Astrocyte of the hippocampus (primary cell): Measurements from ENCODE around the gene TMCC1.
"Not testable (repeated sequence)": the region's sequence is repeated elsewhere in the genome, so short reads cannot be mapped to it uniquely, and the experiment has no call there.

Experiments
- DNase-seq: peaks from one replicate; pipeline ENCODE4 v3.0.0; 2011; ENCODE audit warnings: low read depth, low spot score

Gene TMCC1

GRCh38 chr3:129773691-129774663, 119.5 kb downstream of the TMCC1 start:
- no peak for DNase-seq

- DNase-seq: no peak
These were observed 122.9 kb downstream of the TMCC1 start for GRCh38 chr3:129770604-129771003.

- no peak for DNase-seq
These were observed 123.9 kb downstream of the TMCC1 start for GRCh38 chr3:129769616-129770015.

GRCh38 chr3:129768728-129769127, 124.8 kb downstream of the TMCC1 start:
- DNase-seq: no peak

DNA sequence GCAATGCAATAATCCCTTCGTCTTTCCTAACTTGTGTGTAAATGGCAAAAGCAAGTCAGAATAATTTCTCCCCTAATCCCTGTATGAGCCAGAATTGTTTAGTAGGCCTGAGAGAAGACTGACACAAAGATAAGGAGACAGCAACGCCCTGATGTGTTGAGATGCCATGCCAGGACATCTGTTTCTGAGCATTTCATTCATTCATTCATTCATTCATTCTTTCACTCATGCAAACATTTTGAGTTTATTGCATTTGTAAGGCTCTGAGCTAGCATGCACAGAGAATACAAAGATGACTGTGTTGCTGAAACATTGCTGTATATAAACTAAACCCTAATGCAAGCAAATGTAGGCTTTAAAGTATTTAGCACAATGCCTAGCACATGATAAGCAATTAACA, 127.4 kb downstream of the TMCC1 start:
- DNase-seq: no peak

- no peak for DNase-seq
These were observed 129.4 kb downstream of the TMCC1 start for GRCh38 chr3:129764090-129764489.

DNA sequence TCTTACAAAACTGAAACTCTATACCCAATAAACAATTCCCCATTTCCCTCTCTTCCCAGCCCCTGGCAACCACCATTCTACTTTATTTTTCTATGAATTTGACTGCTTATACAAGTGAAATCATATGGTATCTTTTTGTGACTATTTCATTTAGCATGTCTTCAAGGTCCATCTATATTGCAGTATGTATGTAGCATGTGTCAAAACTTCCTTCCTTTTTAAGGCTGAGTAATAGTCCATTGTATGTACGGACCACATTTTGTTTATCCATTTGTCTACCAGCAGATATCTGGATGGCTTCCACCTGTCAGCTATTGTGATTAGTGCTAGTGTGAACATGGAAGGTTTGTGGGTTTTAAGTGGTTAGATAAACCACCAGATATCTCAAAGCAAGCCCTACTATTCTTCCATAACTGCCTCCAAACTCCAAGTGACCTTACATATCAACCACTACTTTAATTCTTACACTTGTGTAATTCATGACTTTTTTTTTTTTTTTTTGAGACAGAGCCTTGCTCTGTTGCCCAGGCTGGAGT, 134.7 kb downstream of the TMCC1 start:
- no peak for DNase-seq

DNA sequence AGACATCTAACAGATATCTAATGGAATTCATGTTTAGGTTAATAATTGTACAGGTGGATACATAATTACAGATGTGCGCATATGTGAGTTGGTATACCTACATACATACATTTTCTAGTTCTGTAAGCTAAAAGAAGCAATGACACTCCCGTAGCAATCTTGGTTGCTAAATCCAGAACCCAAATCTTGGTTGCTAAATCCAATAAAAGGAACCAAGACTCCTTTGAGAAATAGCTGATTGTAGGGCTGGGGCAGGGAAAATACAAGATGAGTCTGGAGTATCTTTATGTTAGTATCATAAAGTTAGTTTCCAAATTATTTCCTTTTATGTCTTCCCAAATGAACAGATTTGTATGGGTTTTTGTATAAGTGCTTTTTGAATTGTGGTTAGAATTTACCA, 135.2 kb downstream of the TMCC1 start:
- no peak for DNase-seq

GRCh38 chr3:129756871-129757270, 136.6 kb downstream of the TMCC1 start:
- peak; percentile 65 for DNase-seq

DNA sequence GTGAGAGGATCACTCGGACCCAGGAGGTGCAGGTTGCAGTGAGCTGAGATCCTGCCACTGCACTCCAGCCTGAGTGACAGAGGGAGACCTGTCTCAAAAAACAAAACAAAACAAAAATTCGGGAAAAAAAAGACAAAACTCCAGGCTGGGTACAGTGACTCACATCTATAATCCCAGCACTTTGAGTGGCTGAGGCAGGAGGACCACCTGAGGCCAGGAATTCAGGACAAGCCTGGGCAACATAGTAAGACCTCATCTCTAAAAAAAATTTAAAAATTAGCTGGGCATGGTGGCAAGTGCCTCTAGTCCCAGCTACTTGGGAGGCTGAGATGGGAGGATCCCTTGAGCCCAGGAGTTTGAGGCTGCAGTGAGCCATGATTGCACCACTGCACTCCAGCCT, 142.4 kb downstream of the TMCC1 start:
- DNase-seq: not testable (repeated sequence)

GRCh38 chr3:129749692-129750091, 143.8 kb downstream of the TMCC1 start:
- no peak for DNase-seq

DNA sequence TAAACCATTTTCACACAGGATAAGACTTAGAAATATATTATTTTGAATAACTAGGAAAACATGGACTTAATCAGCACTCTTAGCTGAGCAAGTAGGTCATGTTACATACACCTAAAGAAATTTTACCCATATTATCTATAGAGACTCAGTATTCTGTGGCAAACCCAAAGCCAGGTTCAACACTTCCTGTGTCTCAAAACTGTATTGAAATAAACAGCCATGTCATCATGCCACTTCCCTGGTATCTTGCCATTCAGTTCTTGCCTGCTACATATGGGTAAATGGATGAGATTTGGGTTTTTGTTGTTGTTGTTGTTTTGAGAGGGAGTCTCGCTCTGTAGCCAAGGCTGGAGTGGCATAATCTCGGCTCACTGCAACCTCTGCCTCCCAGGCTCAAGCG, 145.5 kb downstream of the TMCC1 start:
- no peak for DNase-seq

DNA sequence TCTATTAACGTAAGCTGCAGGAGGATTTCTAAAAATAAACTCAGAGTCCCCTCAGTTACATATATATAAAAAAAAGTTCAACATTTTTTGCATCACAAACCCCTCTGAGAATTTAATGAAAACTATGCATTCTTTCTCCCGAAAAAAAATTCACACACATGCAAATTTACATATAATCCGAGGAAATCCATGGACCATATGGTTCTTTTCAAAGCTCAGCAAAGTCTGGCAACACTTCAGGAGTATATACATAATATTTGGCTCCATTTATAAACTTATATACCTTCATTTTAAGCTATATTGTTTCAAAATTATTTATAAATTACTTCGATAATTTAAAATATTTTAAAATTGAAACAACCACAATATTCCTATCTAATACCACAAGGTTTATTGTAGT, 146.4 kb downstream of the TMCC1 start:
- no peak for DNase-seq

DNA sequence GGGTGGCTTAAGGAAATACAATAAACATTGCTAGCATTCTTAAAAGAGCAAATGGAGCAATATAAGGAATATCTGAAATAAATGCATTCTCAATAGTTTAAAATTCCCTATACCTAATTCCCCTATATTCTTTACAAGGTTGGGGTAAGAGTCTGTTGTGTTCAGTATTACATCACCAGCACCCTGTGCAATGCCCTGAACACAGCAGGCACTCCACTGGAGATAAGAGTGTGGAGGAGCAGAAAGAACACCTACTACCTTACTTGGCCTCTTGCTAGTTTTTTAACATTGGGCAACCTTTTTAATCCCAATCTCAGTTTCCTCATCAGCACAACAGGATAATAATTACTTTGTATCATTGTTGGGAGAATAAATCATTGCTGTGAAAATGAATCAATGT, 146.9 kb downstream of the TMCC1 start:
- DNase-seq: no peak

- peak; percentile 72 for DNase-seq
These were observed 148.3 kb downstream of the TMCC1 start for GRCh38 chr3:129745253-129745652.

DNA sequence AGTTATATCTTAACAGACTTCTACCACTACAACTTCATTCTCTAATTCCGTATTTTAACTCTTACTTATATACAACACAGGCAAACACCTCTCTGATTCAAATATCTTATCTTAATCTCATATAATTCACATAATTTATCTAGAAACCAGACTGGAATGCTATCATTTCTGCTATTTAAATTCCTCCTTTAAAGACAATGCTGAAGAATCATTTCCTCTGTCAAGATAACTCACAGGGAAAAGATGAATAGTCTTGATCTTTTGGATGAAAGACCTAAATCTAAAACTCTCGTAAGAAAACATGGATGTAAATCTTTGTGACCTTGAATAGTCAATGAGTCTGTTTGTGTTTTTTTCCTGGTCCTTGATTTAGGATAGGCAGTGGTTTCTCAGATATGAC, 151.7 kb downstream of the TMCC1 start:
- no peak for DNase-seq

DNA sequence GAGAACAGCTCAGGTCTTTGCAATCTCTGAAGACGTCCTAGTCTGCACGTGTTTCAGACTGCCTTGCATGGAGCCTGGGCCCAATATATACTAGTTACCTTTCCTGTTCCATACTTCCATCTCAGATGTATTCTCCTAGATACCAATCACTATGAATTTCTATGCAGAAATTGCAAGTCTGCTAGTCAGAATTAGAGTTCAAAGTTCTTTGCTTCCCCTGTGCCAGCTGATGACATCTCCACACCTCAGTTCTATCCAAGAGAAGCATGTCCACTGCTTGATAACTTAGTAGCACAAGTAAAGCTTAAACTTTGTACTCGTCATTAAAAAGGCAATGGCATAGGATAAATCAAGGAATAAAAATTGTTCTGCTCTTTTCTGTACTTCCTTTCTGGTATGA, 153.4 kb downstream of the TMCC1 start:
- no peak for DNase-seq

DNA sequence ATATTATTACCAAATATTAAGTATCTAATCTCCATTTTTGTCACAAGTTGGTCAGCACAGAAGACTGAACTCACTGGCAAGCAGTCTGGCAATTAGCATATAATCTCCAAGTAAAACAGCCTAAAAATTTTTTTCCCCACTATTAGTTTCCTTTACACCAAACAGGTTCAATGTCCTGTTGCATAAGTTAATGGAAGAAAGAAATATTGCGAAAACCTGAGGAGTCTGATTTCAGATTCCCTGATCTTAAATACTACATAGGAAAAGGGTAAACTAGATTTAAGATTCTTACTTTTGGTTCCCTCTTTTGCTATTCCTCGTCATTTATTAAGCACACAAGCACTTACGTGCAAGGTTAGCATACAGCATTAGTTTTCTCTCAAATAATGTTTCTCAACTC, 153.9 kb downstream of the TMCC1 start:
- DNase-seq: no peak

- DNase-seq: no peak
These were observed 155.3 kb downstream of the TMCC1 start for GRCh38 chr3:129738172-129738571.

DNA sequence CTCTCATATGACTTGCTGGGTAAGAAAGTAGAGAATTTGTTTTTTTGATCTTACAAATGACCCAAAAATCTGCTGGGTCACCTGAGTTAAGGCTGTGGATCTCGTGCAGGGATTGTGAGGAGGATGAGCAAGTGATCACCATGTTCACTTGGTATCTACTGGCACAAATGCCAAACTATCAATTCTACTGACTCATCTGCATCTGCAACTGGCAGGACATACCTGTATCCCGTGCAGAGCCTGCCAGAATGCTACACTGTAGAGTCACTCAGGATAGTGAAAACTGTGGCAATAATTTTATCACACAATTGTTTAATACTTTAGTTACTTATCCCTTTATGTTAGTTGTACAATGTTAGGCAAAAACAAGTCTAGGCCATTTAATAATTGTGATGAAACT, 157.4 kb downstream of the TMCC1 start:
- no peak for DNase-seq

- no peak for DNase-seq
These were observed 157.9 kb downstream of the TMCC1 start for GRCh38 chr3:129735638-129736037.

GRCh38 chr3:129734449-129734848, 159.1 kb downstream of the TMCC1 start:
- DNase-seq: no peak

GRCh38 chr3:129732200-129732876, 161.2 kb downstream of the TMCC1 start:
- peak; percentile 57 for DNase-seq
